H1 (cell line): ENCODE results near the gene VASN. TPM values are rescaled to one million over a fixed set of nuclear protein-coding genes. Genes with fewer than 3 reads are reported as not detected.

Experiments used
- CHD2 ChIP-seq: IDR thresholded peaks from 2 replicates; pipeline ENCODE4 v1.6.1; 2012; ENCODE audit warnings: low read length, improper control_type of control experiment
- NANOG ChIP-seq: IDR thresholded peaks from 2 replicates; pipeline ENCODE4 v1.6.1; 2011; ENCODE audit warnings: low read length, low read depth, mild to moderate bottlenecking, inconsistent platforms; ENCODE audit not compliant: insufficient read depth, poor library complexity, severe bottlenecking
- SRF ChIP-seq: IDR thresholded peaks from 2 replicates; pipeline ENCODE4 v1.6.1; 2011; ENCODE audit warnings: mild to moderate bottlenecking, low read depth, low read length, moderate library complexity
- TEAD4 ChIP-seq: IDR thresholded peaks from 2 replicates; pipeline ENCODE4 v1.6.1; 2012; ENCODE audit warnings: low read depth, low read length, inconsistent platforms, mixed read lengths
- polyA plus RNA-seq, 7 experiments: library from polyadenylated mRNA; depleted of rRNA in 3 of 7; stranded (reverse) in 5 of 7; unstranded in 2 of 7; fragments of >200 nt in 5 of 7; fragments of 200-250 nt in 2 of 7; gene quantifications; 1 replicate in 5 of 7; 2 replicates in 1 of 7; 4 replicates in 1 of 7; pipeline versions ENCODE4 v1.2.1 to v1.2.3, GENCODE V29; 2011 to 2013; ENCODE audit warnings: missing spikeins in 2 of 7, mixed read lengths in 2 of 7
- total RNA-seq: library from RNA; stranded (reverse); fragmentation: NEBNext Ultra II Directional; extraction: Animal tissue kit (Norgen Biotek cat#: 25700); gene quantifications from 2 replicates; pipeline ENCODE4 v1.2.1, GENCODE V29; 2021
- TF ChIP-seq, protein P1 (sequence below): fragments of 300-600 bp; sonication (generic); IDR thresholded peaks from 2 replicates; pipeline ENCODE4 v1.7.1; 2012; ENCODE audit warnings: low read length, moderate library complexity, mild to moderate bottlenecking, inconsistent platforms; ENCODE audit not compliant: insufficient replicate concordance
- TF ChIP-seq, protein P2 (sequence below): IDR thresholded peaks from 2 replicates; pipeline ENCODE4 v1.6.1; 2011; ENCODE audit warnings: low read depth, mild to moderate bottlenecking, low read length; ENCODE audit not compliant: insufficient read depth
- TF ChIP-seq, protein P3 (sequence below): IDR thresholded peaks from 2 replicates; pipeline ENCODE4 v1.6.1; 2012; ENCODE audit warnings: low read length, inconsistent platforms

The VASN gene
- total and polyA plus RNA-seq, 2 of the 8 experiments (the other 6 are each of a cell fraction or from before 2014, with no cell fraction given), result 9.6 to 11.3 TPM

DNA sequence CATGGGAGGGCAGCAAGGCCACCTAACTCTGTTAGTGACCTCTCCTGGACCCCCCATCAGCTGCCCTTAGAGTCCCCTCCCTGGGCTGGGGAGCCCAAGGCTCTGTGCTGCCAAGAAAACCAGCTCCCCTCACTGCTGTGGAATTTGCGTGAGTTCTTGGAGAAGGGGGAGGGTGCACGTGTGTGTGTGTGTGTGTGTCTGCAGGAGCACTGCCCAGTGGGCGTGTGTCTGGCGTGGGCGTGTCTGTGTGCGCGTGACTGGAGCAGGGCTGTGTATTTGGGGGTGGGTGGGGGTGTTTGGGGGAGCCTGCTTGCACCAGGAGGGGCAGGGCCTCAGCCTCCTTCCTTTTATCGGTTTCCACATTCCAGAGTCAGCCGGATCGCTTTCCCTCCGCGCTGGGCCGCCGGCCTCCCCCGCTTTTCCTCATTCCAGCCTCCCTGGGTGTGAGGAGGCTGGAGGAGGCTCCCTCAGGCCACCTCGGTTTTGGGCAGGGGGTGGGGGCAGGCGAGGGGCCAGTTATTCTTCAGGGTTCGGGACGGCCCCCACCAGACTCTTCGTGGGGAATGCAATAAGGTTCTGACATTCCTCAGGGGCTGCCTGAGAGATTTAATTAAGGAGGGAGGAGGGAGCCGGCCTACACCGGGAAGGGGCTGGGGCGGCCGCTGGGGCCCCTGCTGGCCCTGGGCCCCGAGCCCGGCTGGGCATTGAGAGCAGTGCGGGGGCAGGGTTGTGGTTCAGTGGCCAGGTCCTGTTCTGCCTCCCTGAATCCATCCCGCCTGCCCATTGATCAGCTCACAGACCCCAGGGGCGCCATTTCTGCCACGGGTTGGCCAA, 2.5 kb downstream of the VASN start (continued):
- TF ChIP-seq, protein P1, sequence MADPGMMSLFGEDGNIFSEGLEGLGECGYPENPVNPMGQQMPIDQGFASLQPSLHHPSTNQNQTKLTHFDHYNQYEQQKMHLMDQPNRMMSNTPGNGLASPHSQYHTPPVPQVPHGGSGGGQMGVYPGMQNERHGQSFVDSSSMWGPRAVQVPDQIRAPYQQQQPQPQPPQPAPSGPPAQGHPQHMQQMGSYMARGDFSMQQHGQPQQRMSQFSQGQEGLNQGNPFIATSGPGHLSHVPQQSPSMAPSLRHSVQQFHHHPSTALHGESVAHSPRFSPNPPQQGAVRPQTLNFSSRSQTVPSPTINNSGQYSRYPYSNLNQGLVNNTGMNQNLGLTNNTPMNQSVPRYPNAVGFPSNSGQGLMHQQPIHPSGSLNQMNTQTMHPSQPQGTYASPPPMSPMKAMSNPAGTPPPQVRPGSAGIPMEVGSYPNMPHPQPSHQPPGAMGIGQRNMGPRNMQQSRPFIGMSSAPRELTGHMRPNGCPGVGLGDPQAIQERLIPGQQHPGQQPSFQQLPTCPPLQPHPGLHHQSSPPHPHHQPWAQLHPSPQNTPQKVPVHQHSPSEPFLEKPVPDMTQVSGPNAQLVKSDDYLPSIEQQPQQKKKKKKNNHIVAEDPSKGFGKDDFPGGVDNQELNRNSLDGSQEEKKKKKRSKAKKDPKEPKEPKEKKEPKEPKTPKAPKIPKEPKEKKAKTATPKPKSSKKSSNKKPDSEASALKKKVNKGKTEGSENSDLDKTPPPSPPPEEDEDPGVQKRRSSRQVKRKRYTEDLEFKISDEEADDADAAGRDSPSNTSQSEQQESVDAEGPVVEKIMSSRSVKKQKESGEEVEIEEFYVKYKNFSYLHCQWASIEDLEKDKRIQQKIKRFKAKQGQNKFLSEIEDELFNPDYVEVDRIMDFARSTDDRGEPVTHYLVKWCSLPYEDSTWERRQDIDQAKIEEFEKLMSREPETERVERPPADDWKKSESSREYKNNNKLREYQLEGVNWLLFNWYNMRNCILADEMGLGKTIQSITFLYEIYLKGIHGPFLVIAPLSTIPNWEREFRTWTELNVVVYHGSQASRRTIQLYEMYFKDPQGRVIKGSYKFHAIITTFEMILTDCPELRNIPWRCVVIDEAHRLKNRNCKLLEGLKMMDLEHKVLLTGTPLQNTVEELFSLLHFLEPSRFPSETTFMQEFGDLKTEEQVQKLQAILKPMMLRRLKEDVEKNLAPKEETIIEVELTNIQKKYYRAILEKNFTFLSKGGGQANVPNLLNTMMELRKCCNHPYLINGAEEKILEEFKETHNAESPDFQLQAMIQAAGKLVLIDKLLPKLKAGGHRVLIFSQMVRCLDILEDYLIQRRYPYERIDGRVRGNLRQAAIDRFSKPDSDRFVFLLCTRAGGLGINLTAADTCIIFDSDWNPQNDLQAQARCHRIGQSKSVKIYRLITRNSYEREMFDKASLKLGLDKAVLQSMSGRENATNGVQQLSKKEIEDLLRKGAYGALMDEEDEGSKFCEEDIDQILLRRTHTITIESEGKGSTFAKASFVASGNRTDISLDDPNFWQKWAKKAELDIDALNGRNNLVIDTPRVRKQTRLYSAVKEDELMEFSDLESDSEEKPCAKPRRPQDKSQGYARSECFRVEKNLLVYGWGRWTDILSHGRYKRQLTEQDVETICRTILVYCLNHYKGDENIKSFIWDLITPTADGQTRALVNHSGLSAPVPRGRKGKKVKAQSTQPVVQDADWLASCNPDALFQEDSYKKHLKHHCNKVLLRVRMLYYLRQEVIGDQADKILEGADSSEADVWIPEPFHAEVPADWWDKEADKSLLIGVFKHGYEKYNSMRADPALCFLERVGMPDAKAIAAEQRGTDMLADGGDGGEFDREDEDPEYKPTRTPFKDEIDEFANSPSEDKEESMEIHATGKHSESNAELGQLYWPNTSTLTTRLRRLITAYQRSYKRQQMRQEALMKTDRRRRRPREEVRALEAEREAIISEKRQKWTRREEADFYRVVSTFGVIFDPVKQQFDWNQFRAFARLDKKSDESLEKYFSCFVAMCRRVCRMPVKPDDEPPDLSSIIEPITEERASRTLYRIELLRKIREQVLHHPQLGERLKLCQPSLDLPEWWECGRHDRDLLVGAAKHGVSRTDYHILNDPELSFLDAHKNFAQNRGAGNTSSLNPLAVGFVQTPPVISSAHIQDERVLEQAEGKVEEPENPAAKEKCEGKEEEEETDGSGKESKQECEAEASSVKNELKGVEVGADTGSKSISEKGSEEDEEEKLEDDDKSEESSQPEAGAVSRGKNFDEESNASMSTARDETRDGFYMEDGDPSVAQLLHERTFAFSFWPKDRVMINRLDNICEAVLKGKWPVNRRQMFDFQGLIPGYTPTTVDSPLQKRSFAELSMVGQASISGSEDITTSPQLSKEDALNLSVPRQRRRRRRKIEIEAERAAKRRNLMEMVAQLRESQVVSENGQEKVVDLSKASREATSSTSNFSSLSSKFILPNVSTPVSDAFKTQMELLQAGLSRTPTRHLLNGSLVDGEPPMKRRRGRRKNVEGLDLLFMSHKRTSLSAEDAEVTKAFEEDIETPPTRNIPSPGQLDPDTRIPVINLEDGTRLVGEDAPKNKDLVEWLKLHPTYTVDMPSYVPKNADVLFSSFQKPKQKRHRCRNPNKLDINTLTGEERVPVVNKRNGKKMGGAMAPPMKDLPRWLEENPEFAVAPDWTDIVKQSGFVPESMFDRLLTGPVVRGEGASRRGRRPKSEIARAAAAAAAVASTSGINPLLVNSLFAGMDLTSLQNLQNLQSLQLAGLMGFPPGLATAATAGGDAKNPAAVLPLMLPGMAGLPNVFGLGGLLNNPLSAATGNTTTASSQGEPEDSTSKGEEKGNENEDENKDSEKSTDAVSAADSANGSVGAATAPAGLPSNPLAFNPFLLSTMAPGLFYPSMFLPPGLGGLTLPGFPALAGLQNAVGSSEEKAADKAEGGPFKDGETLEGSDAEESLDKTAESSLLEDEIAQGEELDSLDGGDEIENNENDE, result no peak
- TF ChIP-seq TEAD4, result peak; percentile 75; the same call in 1 of the 2 replicates
- TF ChIP-seq, protein P2, sequence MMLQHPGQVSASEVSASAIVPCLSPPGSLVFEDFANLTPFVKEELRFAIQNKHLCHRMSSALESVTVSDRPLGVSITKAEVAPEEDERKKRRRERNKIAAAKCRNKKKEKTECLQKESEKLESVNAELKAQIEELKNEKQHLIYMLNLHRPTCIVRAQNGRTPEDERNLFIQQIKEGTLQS, result no peak
- no peak for TF ChIP-seq SRF
- TF ChIP-seq, protein P3, sequence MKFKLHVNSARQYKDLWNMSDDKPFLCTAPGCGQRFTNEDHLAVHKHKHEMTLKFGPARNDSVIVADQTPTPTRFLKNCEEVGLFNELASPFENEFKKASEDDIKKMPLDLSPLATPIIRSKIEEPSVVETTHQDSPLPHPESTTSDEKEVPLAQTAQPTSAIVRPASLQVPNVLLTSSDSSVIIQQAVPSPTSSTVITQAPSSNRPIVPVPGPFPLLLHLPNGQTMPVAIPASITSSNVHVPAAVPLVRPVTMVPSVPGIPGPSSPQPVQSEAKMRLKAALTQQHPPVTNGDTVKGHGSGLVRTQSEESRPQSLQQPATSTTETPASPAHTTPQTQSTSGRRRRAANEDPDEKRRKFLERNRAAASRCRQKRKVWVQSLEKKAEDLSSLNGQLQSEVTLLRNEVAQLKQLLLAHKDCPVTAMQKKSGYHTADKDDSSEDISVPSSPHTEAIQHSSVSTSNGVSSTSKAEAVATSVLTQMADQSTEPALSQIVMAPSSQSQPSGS, result no peak
- TF ChIP-seq NANOG, result no peak
- no peak for TF ChIP-seq CHD2
